ENCODE measurements around the gene CRTC1. TPM values are rescaled to one million over a fixed set of nuclear protein-coding genes. Genes with fewer than 3 reads are reported as not detected.

CRTC1 gene
- total RNA-seq, 1 experiment from 2014 or later, result 12.3 TPM

DNA sequence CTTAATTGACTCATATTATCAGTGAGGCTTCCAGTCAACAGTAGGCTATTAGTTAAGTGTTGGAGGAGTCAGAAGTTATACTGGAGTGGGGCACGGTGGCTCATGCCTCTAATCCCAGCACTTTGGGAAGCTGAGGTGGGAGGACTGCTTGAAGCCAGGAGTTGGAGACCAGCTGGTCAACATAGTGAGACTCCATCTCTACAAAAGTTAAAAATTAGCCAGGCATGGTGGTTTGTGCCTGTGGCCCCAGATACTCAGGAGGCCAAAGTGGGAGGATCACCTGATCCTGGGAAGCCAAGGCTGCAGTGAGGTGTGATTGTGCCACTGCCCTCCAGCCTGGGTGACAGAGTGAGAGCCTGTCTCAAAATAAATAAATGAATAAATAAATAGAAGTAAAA, 54.5 kb downstream of the CRTC1 start (continued):
- TF ChIP-seq, protein P1, sequence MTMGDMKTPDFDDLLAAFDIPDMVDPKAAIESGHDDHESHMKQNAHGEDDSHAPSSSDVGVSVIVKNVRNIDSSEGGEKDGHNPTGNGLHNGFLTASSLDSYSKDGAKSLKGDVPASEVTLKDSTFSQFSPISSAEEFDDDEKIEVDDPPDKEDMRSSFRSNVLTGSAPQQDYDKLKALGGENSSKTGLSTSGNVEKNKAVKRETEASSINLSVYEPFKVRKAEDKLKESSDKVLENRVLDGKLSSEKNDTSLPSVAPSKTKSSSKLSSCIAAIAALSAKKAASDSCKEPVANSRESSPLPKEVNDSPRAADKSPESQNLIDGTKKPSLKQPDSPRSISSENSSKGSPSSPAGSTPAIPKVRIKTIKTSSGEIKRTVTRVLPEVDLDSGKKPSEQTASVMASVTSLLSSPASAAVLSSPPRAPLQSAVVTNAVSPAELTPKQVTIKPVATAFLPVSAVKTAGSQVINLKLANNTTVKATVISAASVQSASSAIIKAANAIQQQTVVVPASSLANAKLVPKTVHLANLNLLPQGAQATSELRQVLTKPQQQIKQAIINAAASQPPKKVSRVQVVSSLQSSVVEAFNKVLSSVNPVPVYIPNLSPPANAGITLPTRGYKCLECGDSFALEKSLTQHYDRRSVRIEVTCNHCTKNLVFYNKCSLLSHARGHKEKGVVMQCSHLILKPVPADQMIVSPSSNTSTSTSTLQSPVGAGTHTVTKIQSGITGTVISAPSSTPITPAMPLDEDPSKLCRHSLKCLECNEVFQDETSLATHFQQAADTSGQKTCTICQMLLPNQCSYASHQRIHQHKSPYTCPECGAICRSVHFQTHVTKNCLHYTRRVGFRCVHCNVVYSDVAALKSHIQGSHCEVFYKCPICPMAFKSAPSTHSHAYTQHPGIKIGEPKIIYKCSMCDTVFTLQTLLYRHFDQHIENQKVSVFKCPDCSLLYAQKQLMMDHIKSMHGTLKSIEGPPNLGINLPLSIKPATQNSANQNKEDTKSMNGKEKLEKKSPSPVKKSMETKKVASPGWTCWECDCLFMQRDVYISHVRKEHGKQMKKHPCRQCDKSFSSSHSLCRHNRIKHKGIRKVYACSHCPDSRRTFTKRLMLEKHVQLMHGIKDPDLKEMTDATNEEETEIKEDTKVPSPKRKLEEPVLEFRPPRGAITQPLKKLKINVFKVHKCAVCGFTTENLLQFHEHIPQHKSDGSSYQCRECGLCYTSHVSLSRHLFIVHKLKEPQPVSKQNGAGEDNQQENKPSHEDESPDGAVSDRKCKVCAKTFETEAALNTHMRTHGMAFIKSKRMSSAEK (CRISPR knock-in tag; IDR thresholded peaks at IDR 0.05; ENCODE audit: borderline replicate concordance), result no peak
- TF ChIP-seq ZNF416 (CRISPR knock-in tag; IDR thresholded peaks at IDR 0.05), result no peak
- no peak for TF ChIP-seq NR1H2 (CRISPR knock-in tag; IDR thresholded peaks at IDR 0.05)
- TF ChIP-seq, protein P2, sequence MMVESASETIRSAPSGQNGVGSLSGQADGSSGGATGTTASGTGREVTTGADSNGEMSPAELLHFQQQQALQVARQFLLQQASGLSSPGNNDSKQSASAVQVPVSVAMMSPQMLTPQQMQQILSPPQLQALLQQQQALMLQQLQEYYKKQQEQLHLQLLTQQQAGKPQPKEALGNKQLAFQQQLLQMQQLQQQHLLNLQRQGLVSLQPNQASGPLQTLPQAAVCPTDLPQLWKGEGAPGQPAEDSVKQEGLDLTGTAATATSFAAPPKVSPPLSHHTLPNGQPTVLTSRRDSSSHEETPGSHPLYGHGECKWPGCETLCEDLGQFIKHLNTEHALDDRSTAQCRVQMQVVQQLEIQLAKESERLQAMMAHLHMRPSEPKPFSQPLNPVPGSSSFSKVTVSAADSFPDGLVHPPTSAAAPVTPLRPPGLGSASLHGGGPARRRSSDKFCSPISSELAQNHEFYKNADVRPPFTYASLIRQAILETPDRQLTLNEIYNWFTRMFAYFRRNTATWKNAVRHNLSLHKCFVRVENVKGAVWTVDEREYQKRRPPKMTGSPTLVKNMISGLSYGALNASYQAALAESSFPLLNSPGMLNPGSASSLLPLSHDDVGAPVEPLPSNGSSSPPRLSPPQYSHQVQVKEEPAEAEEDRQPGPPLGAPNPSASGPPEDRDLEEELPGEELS (CRISPR knock-in tag; IDR thresholded peaks at IDR 0.05), result no peak

DNA sequence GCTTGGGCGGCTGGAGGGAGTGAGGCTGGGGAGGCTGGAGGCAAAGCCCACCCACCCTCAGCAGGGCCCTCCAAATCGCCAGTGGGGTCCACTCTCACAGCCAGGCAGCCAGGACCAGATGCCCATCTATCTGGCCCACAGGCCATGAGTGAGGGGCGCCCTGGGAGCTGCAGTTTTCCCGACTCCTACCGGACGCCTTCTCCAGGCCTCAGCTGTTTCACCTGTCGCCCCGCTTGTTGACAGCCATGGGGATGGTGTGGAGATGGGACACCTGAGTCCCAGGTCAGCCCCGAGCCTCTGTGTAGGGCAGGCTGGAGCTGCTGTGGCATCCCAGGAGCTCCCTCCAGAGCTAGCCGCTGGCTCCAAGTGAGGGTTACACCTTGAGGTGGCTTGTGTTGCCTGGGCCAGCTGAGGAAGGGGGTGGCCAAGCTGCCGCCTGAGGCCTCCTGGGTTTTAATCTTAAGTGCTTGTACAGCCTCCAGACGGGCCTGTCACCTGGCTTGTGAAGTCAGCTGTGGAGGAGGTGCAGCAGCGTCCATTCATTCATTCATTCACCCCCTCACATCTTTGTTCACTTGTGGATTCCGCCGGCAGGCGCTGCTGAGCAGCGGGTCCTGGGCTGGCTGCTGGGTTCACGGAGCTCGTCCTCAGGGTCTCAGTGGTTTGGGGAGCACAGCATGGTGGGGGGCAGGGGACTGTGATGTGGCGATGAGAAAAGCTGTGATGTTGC, 55.6 kb downstream of the CRTC1 start:
- no peak overlapping the region for H3K4me3 Mint-ChIP-seq
- DNase-seq (ENCODE audit: low spot score), result no peak
- no peaks in the 10 kb centered on the region for H3K36me3 Mint-ChIP-seq
- H3K4me1 Mint-ChIP-seq, result peaks cover 2% of the 10 kb centered on the region; the same call in 1 of the 2 replicates
- H3K27ac Mint-ChIP-seq, result no peak overlapping the region
- ChIA-PET CTCF (interaction anchor here (1.0 to 1.3 kb wide), 4 partner anchors 38 to 269 kb away, joined by 3 to 4 read pairs (median 3); no protein-coding TSS in a partner anchor), POLR2A (no interaction called here)
- TF ChIP-seq ETV6 (CRISPR knock-in tag; IDR thresholded peaks at IDR 0.05) (no peak), GRHL2 (CRISPR knock-in tag; IDR thresholded peaks at IDR 0.05; ENCODE audit: insufficient replicate concordance, severe bottlenecking) (no peak), FOXJ3 (CRISPR knock-in tag; IDR thresholded peaks at IDR 0.05; ENCODE audit: borderline replicate concordance) (no peak), EMX1 (CRISPR knock-in tag; IDR thresholded peaks at IDR 0.05) (no peak), JUN (CRISPR knock-in tag; IDR thresholded peaks at IDR 0.05) (no peak), ZNF263 (CRISPR knock-in tag; IDR thresholded peaks at IDR 0.05; ENCODE audit: low read depth) (no peak), NR1H2 (CRISPR knock-in tag; IDR thresholded peaks at IDR 0.05) (no peak)
- TF ChIP-seq, protein P3, sequence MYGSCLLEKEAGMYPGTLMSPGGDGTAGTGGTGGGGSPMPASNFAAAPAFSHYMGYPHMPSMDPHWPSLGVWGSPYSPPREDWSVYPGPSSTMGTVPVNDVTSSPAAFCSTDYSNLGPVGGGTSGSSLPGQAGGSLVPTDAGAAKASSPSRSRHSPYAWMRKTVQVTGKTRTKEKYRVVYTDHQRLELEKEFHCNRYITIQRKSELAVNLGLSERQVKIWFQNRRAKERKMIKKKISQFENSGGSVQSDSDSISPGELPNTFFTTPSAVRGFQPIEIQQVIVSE (CRISPR knock-in tag; IDR thresholded peaks at IDR 0.05; ENCODE audit: borderline replicate concordance), result no peak
- TF ChIP-seq, protein P4, sequence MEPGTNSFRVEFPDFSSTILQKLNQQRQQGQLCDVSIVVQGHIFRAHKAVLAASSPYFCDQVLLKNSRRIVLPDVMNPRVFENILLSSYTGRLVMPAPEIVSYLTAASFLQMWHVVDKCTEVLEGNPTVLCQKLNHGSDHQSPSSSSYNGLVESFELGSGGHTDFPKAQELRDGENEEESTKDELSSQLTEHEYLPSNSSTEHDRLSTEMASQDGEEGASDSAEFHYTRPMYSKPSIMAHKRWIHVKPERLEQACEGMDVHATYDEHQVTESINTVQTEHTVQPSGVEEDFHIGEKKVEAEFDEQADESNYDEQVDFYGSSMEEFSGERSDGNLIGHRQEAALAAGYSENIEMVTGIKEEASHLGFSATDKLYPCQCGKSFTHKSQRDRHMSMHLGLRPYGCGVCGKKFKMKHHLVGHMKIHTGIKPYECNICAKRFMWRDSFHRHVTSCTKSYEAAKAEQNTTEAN (CRISPR knock-in tag; IDR thresholded peaks at IDR 0.05), result no peak
- TF ChIP-seq, protein P5, sequence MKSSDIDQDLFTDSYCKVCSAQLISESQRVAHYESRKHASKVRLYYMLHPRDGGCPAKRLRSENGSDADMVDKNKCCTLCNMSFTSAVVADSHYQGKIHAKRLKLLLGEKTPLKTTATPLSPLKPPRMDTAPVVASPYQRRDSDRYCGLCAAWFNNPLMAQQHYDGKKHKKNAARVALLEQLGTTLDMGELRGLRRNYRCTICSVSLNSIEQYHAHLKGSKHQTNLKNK (CRISPR knock-in tag; IDR thresholded peaks at IDR 0.05), result no peak
- TF ChIP-seq, protein P6, sequence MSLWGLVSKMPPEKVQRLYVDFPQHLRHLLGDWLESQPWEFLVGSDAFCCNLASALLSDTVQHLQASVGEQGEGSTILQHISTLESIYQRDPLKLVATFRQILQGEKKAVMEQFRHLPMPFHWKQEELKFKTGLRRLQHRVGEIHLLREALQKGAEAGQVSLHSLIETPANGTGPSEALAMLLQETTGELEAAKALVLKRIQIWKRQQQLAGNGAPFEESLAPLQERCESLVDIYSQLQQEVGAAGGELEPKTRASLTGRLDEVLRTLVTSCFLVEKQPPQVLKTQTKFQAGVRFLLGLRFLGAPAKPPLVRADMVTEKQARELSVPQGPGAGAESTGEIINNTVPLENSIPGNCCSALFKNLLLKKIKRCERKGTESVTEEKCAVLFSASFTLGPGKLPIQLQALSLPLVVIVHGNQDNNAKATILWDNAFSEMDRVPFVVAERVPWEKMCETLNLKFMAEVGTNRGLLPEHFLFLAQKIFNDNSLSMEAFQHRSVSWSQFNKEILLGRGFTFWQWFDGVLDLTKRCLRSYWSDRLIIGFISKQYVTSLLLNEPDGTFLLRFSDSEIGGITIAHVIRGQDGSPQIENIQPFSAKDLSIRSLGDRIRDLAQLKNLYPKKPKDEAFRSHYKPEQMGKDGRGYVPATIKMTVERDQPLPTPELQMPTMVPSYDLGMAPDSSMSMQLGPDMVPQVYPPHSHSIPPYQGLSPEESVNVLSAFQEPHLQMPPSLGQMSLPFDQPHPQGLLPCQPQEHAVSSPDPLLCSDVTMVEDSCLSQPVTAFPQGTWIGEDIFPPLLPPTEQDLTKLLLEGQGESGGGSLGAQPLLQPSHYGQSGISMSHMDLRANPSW (CRISPR knock-in tag; conservative IDR thresholded peaks at IDR 0.05; ENCODE audit: low read depth), result no peak
- TF ChIP-seq, protein P7, sequence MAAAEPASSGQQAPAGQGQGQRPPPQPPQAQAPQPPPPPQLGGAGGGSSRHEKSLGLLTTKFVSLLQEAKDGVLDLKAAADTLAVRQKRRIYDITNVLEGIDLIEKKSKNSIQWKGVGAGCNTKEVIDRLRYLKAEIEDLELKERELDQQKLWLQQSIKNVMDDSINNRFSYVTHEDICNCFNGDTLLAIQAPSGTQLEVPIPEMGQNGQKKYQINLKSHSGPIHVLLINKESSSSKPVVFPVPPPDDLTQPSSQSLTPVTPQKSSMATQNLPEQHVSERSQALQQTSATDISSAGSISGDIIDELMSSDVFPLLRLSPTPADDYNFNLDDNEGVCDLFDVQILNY (CRISPR knock-in tag; IDR thresholded peaks at IDR 0.05), result no peak
- H3K27me3 Mint-ChIP-seq (ENCODE audit: low read depth), result no peaks in the 10 kb centered on the region
- no peak for ATAC-seq
- H3K9me3 Mint-ChIP-seq, result no peaks in the 10 kb centered on the region
